ENCODE data around the gene PLA2G1B.

DNA sequence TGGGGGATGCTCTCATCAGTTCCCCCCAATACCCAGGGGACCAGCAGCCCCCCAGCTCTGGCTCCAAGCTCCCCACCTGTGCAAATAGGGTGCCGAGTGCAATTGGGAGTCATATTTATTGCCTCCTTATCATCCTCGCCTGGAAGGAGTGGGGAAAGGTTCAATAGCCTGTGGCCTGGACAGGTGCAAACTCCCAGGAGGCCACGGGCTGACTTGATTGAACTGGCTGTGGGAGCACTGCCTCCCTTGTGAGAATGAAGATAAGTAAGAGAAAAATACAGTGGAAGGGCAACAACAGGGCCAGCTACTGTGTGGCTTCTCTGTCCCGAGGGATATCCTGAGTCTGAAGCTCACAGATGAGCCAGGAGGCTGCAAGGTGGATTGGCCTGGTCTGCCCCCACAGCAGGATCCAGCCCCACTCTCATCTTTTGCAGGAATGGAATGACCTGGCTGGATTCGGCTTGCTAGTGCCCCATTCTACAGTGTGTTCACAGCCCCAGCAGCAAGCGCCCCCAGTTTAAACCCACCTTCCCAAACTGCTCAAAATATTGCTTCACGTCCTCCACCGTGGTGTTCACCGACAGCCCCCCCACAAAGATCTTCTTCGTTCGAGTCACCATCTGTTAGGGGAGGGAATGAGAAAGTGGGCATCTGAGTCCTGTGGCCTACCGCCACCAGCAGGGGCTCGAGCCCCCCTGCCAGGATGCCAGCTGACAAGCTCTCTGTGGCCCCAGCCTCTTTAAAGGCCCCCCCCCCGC lies 35.1 kb upstream of the PLA2G1B start:
- TF ChIP-seq, protein P1, sequence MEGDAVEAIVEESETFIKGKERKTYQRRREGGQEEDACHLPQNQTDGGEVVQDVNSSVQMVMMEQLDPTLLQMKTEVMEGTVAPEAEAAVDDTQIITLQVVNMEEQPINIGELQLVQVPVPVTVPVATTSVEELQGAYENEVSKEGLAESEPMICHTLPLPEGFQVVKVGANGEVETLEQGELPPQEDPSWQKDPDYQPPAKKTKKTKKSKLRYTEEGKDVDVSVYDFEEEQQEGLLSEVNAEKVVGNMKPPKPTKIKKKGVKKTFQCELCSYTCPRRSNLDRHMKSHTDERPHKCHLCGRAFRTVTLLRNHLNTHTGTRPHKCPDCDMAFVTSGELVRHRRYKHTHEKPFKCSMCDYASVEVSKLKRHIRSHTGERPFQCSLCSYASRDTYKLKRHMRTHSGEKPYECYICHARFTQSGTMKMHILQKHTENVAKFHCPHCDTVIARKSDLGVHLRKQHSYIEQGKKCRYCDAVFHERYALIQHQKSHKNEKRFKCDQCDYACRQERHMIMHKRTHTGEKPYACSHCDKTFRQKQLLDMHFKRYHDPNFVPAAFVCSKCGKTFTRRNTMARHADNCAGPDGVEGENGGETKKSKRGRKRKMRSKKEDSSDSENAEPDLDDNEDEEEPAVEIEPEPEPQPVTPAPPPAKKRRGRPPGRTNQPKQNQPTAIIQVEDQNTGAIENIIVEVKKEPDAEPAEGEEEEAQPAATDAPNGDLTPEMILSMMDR (optimal IDR thresholded peaks at IDR 0.05 in 1 of 3, IDR thresholded peaks at IDR 0.05 in 1 of 3, conservative IDR thresholded peaks at IDR 0.05 in 1 of 3; ENCODE audit: extremely low read depth in 1 of 3, insufficient read depth in 2 of 3, low read length in 3 of 3) = no peak
- no peak for TF ChIP-seq EZH2 (IDR thresholded peaks at IDR 0.05; ENCODE audit: low read length)
